ENCODE measurements around the gene ZNF808. TPM values are rescaled to one million over a fixed set of nuclear protein-coding genes. Genes with fewer than 3 reads are reported as not detected.
"Not testable (repeated sequence)": the region's sequence is repeated elsewhere in the genome, so short reads cannot be mapped to it uniquely, and the experiment has no call there.

The ZNF808 gene
- total and polyA plus RNA-seq, 2 experiments from 2014 or later, result 6.2 to 22.9 TPM

DNA sequence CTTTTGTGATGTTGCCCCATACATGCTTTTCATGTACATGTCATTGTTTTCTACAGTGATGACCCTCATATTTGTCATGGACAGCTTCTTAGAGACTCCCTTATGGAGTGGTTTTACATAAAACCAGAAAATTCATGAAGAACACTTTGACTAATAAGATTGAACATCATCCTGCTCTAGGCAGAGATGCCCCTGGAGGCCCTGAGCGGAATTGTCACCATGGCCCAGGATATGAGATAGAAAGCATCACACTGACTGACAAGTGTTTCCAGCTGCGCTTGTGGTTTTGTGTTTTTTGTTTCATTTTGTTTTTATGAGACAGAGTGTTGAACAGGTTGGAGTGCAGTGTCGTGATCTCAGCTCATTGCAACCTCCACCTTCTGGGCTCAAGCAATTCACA lies 64.8 kb downstream of the ZNF808 start:
- H3K36me3 ChIP-seq, result no peaks in the 10 kb centered on the region
- H3K9me3 ChIP-seq (ENCODE audit: low read depth), result no peaks in the 10 kb centered on the region
- H3K27ac ChIP-seq, result no peak overlapping the region
- DNase-seq (ENCODE audit: low read depth in 1 of 2, low spot score in 1 of 2), result no peak
- no peaks in the 10 kb centered on the region for H3K27me3 ChIP-seq
- H3K4me1 ChIP-seq (ENCODE audit: low read depth), result no peaks in the 10 kb centered on the region
- H3K4me3 ChIP-seq, result no peak overlapping the region
- TF ChIP-seq, protein P1, sequence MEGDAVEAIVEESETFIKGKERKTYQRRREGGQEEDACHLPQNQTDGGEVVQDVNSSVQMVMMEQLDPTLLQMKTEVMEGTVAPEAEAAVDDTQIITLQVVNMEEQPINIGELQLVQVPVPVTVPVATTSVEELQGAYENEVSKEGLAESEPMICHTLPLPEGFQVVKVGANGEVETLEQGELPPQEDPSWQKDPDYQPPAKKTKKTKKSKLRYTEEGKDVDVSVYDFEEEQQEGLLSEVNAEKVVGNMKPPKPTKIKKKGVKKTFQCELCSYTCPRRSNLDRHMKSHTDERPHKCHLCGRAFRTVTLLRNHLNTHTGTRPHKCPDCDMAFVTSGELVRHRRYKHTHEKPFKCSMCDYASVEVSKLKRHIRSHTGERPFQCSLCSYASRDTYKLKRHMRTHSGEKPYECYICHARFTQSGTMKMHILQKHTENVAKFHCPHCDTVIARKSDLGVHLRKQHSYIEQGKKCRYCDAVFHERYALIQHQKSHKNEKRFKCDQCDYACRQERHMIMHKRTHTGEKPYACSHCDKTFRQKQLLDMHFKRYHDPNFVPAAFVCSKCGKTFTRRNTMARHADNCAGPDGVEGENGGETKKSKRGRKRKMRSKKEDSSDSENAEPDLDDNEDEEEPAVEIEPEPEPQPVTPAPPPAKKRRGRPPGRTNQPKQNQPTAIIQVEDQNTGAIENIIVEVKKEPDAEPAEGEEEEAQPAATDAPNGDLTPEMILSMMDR (IDR thresholded peaks at IDR 0.05; ENCODE audit: low read depth, low read length), result no peak

DNA sequence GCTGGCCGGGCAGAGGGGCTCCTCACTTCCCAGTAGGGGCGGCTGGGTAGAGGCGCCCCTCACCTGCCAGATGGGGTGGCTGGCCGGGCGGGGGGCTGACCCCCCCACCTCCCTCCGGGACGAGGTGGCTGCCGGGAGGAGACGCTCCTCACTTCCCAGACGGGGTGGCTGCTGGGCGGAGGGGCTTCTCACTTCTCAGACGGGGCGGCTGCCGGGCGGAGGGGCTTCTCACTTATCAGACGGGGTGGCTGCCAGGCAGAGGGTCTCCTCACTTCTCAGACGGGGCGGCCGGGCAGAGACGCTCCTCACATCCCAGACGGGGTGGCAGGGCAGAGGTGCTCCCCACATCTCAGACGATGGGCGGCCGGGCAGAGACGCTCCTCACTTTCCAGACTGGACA lies 66.0 kb downstream of the ZNF808 start:
- not testable (repeated sequence) for H3K9me3 ChIP-seq (ENCODE audit: low read depth); DNase-seq (ENCODE audit: low read depth in 1 of 2, low spot score in 1 of 2); H3K4me3 ChIP-seq; H3K27me3 ChIP-seq; H3K36me3 ChIP-seq; H3K4me1 ChIP-seq (ENCODE audit: low read depth); H3K27ac ChIP-seq

DNA sequence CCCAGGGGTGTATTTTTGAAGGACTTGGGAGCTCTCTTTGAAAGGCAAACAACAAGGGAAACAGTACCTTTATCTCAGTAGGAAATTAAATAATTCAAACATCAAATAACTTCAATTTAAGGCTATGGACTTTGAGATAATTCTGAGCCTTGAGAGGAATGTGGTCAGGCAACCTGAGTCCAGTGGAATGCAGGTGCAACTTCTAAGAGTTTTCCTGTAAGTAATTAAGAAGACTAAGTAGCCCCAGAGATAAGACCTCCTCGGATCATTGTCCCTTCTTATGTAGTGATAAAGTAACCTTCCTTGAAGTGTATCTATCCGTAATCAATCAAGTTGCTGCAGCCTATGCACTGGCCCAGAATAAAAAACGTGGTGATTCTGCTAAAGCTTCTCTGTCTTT lies 71.8 kb downstream of the ZNF808 start:
- no peak overlapping the region for H3K27ac ChIP-seq
- no peaks in the 10 kb centered on the region for H3K4me1 ChIP-seq (ENCODE audit: low read depth)
- no peak overlapping the region for H3K4me3 ChIP-seq

DNA sequence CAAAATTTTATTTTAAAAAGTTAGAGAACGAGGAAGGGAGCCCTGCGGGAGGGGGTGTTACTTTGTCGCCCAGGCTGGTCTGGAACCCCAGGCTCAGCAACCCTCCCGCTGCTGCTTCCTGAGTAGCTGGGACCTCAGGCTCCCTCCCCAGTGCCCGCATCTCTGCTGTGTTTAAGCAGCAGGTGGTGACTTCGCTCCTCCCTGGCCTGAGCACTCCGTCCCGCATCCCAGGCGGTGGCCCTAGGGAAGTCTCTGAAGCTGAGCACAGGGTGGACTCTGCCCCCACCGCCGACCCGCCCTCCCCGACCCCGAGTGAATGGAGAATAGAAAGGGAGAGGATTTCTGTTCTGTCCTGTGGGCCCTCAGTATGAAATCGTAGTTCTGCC lies 73.2 kb downstream of the ZNF808 start:
- H3K27me3 ChIP-seq, result no peaks in the 10 kb centered on the region
- TF ChIP-seq, protein P1 (IDR thresholded peaks at IDR 0.05; ENCODE audit: low read depth, low read length), result no peak
- DNase-seq (ENCODE audit: low read depth in 1 of 2, low spot score in 1 of 2), result no peak
- H3K4me3 ChIP-seq, result peak overlapping the region; percentile 91
- H3K27ac ChIP-seq, result peak overlapping the region; percentile 21
- no peaks in the 10 kb centered on the region for H3K36me3 ChIP-seq
- H3K9me3 ChIP-seq (ENCODE audit: low read depth), result no peaks in the 10 kb centered on the region
- no peaks in the 10 kb centered on the region for H3K4me1 ChIP-seq (ENCODE audit: low read depth)

More for the DNA sequence above, 71.8 kb downstream of the ZNF808 start:
- no peaks in the 10 kb centered on the region for H3K9me3 ChIP-seq (ENCODE audit: low read depth)
- TF ChIP-seq, protein P1 (IDR thresholded peaks at IDR 0.05; ENCODE audit: low read depth, low read length), result no peak
- no peaks in the 10 kb centered on the region for H3K27me3 ChIP-seq
- no peaks in the 10 kb centered on the region for H3K36me3 ChIP-seq
- DNase-seq (ENCODE audit: low read depth in 1 of 2, low spot score in 1 of 2), result no peak

DNA sequence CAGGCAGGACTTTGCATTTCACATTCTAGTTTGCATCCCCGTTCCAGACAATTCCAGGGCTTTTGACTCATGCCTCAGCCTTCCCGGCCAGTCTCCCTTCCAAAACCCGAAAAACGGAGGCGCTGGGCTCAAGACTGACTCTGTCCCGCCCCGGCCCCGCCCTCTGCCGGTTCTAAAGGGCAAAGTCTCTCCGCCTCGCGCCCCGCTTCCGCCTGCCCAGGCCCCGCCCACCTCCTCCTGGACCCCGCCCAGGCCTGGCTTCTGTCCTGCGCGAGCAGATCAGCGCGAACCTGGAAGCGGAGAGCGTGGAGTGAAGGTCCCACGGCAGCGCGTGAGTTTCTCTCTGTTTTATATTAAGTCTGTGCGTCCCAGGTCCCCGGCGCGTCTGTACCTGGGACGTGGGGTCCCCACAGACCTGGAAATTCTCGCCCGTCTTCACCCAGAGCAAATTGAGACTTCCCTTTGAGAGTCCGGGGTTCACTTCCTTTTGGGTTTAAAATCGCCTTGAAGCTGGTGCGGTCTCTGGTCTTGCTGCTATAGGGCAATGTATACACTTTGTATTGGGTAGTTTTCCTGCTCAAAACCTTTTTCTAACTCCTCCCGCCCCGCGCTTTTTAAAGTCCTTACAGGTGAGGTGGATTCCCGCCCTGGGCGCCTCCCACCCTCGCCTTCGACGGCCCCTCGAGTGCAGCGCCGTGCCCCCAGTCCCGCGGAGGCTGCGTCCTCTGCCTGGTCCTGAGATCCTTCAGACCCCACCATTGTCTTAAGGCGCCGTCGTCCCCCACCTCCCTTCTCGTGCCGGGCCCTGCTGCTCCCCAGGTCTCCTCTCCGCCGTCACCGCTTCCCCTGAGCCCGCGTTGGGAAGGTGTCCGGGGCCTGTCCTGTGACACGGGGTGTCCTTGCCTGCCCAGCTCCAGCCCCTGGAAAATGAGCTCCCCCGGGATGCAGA lies 73.8 kb downstream of the ZNF808 start:
- TF ChIP-seq, protein P1 (IDR thresholded peaks at IDR 0.05; ENCODE audit: low read depth, low read length), result peak; percentile 26
- Histone ChIP-seq H3K4me3 (peak overlapping the region; percentile 91), H3K4me1 (ENCODE audit: low read depth) (no peaks in the 10 kb centered on the region), H3K36me3 (no peaks in the 10 kb centered on the region), H3K27ac (peak overlapping the region; percentile 21), H3K9me3 (ENCODE audit: low read depth) (no peaks in the 10 kb centered on the region), H3K27me3 (no peaks in the 10 kb centered on the region)
- DNase-seq (ENCODE audit: low read depth in 1 of 2, low spot score in 1 of 2), result peak; percentile 94

DNA sequence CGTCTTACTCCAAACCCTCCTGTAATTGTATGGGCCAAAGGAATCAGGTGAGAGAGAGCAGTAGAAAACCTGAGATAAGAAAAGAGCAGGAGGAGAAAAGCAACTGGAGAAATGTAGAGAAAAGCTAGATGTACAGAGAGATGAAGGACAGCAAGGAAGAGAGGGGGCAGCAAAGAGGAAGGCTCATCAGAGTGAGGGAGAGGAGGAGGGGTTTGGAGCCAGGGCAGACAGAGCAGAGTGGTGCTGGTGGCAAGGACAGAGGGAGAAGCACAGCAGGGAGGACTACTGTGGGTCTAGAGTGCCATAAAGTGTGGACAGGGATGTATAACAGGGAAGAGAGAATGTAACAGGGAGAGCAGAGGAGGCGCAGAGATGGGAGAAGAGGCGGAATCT lies 74.5 kb downstream of the ZNF808 start:
- not testable (repeated sequence) for H3K27me3 ChIP-seq; H3K36me3 ChIP-seq; H3K27ac ChIP-seq; H3K4me1 ChIP-seq (ENCODE audit: low read depth); H3K9me3 ChIP-seq (ENCODE audit: low read depth)
- TF ChIP-seq, protein P1 (IDR thresholded peaks at IDR 0.05; ENCODE audit: low read depth, low read length), result peak; percentile 9
- peak in 1 of 2 donors; percentile 5 for DNase-seq (ENCODE audit: low read depth in 1 of 2, low spot score in 1 of 2)
- H3K4me3 ChIP-seq, result peak overlapping the region; percentile 91

Measured in cardiac muscle cell (in vitro differentiated cells and primary cell).